GM21737 (cell line): Measurements from ENCODE around the gene CCP110.

ENCODE experiments used
- ATAC-seq: cut with Tn5 transposase; IDR thresholded peaks from one replicate; pipeline ENCODE4 v1.9.1; 2021; ENCODE audit warnings: mild to moderate bottlenecking, moderate library complexity; ENCODE audit not compliant: unreplicated experiment

CCP110 gene

DNA sequence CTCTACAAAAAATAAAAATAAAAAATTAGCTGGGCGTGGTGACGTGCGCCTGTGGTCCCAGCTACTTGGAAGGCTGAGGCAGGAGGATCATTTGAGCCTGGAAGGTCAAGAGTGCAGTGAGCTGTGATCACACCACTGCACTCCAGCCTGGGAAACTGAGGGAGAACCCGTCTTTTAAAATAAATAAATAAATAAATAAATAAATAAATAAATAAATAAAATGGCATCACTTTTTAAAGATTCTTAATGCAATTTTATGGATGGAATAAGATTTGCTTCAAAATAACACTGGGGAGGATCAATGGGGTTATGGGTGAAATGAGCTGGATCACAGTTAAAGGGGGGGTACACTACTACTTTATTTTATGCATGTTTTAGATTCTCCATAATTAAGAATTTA is 16.8 kb upstream of the CCP110 start:
- no peak for ATAC-seq

- no peak for ATAC-seq
Observed at GRCh38 chr16:19507867-19508266, 15.9 kb upstream of the CCP110 start.

GRCh38 chr16:19512297-19512696 is 11.4 kb upstream of the CCP110 start:
- no peak for ATAC-seq

GRCh38 chr16:19513377-19514053 is 10.2 kb upstream of the CCP110 start:
- no peak for ATAC-seq

DNA sequence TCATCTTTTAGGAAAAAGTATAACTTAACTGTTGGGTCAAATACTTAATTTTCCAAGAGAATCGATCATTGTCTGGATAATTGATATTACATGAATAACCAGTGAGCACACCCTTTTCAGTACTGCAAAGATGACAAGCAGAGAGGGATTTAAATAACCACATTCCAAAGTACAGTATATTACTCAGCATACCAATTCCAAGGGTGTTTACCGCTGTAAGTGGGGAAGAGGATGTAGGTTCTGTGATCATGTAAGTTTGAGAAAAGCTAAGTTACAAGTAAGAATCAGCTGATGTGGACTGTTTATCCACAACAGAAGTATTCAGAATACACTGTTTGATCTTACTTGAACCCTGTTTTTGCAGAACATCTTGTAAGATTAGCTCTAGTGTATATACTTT is 8.0 kb upstream of the CCP110 start:
- ATAC-seq, result no peak

DNA sequence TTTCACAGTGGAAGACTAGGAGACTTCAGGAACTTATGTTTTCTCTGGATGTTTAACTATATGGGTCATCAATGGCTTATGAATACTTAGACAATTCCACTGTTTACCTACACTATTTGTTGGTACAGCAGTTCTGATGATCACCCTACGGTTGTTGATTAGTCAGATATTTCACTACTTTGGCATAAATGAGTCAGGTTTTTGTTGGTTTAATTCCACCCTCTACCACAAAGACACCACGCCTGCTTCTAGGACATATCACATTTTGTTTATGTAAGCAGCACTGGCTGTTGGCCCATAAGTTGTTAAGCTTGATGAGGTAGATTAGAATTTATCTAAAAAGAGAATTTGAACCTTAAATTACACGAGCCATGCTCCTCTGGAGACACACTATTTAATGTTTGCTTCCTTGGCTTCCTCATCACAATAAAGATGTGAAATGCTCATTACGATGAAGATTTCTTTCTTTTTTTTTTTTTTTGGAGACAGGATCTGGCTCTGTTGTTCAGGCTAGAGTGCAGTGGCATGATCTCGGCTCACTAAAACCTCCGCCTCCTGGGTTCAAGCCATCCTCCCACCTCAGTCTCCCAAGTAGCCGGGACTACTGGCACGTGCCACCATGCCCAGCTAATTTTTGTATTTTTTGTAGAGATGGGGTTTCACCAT is 6.2 kb upstream of the CCP110 start:
- ATAC-seq, result no peak

DNA sequence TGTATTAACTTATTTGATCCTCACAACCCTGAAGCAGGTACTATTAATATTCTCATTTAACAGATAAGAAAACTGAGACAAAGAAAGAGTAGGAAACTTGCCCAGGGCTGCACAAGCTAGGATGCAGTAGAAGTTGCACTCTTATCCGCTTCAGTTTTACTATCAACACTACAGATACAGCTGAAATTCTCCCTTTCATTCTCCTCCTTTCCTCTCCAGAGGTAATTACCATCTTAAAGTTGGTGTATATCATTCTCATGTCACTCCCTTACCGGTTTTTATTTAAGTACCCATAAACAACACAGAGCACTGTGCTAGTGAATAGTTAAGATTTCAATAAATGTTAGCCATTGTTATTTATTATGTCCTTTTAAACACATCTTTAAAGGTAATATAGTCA is 5.4 kb upstream of the CCP110 start:
- ATAC-seq, result no peak

GRCh38 chr16:19520861-19521331 is 2.8 kb upstream of the CCP110 start:
- ATAC-seq, result no peak

- peak; percentile 75 for ATAC-seq
Observed at GRCh38 chr16:19521471-19522396, 2.0 kb upstream of the CCP110 start, which contains the start of gene GDE1. GDE1 (minus strand) TSS chr16:19522098; CDS start chr16:19521964, 134 bp downstream.

GRCh38 chr16:19522397-19522732 is 1.4 kb upstream of the CCP110 start:
- ATAC-seq, result no peak

DNA sequence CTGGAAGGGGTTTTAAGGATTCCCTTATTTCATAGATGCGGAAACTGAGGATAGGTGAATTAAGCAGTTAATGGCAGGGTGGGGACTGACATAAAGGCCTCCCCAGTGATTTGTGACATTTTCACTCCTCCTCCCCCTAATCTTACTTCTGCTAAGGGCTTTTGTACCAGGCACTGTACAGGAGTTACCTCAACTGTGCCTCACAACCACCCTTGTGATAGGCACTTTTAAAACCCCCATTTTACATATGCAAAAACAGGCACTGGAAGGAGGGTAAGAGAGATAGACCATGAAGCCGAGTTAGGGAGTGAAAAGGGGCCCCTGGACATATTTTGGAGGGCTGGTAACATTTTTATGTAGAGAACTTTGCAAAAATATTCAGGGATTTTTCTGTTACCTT is 982 bp upstream of the CCP110 start:
- ATAC-seq, result no peak

- ATAC-seq, result no peak
Observed at GRCh38 chr16:19523184-19523558, 571 bp upstream of the CCP110 start.

GRCh38 chr16:19524356-19524615 is 544 bp downstream of the CCP110 start:
- no peak for ATAC-seq

DNA sequence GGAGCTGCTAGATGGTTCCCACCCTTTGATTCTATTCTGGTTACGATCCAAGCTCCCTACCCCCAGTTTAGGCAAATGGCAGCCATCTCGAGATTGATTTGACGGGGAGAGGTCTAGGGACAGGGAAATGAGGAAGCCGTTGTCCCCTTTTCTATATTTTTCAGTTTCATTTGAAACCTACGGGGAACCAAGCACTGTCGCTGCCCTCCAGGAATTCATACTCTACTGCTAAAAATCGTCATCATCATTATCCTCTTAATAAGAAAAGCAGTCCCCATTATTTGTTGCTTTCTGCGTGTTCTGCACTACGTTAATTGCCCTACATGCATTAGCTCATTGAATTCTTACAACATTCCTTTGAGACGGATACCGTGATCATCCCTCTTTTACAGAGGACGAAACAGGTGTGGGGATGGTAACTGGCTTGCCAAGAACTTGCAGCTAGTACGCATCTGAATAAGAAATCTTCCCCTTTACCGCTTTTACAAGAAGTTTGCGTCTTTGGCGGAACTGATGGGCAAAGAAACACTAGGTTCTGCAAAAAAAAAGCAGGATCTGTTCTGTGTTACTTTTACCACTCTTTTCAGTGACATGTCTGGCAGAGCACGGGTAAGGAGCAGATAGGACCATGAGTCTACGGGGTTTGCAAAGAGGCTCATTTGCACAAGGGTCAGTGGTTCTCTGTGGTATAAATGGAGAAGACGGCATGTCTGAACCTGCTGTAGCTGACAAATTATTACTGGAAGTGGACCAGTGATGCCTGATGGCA is 1.1 kb downstream of the CCP110 start:
- ATAC-seq, result no peak

DNA sequence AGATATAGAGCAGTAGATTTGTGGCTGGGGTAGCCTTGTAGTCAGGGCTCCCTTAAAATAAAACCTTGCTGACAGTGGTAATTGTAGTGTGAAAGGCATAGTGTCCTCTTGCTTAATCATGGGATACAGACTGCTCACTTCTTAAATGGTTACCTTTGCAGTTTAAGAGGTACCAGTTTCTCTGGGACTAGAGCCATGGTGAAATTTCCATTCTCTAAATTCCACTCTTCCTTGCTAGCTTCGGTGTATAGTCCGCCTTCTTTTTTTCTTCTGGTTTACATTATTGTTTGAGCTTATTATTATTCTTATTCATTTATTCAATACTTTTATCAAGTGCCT is 1.6 kb downstream of the CCP110 start:
- no peak for ATAC-seq

- no peak for ATAC-seq
Observed at GRCh38 chr16:19527161-19527560, 3.4 kb downstream of the CCP110 start.

- no peak for ATAC-seq
Observed at GRCh38 chr16:19528666-19529065, 4.9 kb downstream of the CCP110 start.

DNA sequence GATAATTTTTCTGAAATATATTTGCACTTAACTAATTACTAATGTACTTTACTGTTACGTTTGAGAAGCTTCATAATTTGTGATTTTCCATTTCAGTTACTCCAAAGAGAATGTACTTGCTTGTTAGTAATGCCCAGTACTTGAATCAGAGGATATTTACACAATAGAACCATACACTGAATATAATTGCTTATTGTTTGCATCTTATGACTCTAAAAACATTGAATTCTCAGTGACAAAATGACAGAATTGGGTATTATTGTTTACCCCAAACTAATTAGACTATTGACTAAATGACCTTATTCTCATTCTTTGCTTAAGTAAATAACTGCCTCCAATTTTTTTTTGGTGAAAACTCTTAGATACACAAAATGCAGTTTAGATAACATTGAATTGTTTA is 8.9 kb downstream of the CCP110 start:
- ATAC-seq, result no peak

DNA sequence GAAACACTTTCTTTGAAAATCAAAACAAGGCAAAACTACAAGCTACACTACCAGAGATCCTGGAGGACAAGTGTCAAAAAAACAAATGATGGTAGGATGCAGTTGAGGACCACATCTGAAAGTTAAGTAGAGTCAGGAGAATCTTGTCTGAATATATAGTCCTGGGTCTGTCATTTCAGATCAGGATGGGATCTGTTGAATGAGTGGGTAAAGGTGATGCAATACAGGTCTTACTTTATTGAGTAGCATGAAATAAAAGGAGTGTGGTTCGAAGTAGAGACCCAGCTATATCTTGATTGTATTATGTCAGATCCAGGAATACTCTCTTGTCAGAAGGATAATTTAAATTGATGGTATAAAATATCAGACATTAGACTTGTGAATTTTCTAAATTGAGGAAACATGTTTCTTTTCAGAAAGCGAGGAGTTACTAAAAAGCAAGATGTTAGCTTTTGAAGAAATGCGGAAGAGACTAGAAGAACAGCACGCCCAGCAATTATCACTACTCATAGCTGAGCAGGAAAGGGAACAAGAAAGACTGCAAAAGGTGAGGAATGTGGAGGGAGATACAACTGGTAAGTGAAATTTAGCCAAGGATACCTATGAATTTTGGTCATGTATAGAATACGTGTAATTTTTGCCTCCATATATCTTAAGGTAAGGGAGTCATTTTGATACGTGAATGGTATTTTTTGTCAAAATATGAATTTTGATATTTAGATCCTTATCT is 16.7 kb downstream of the CCP110 start:
- no peak for ATAC-seq

DNA sequence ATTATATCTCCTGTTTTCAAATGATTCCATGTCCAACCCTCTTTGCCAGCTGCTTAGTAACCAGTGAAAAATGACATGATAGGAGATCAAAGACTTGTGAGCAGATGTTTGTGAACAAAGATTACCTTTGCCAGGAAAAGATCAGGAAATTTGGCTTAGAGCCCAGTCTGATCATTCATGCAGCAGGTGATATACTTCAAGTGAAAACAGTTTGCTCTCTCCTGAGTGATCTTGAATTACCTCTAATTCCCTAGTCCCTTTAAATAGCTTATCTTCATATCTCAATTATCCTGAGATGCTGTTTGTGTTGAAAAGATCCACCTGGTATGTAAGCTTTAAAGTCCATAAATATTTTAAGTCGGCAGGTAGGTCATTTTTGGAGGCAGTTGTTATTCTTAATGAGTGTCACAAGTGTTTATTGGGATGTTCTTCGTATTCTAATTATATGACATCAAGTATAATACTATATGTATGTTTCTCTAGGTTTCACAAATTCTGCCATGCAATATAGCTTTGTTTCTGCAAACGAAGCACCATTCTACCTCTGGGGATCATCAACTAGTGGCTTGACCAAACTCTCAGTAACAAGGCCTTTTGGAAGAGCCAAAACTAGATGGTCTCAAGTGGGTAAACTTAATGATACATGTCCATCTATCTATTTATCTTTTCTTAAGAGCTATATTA is 18.5 kb downstream of the CCP110 start:
- no peak for ATAC-seq
